ENCODE measurements around the gene HGF. TPM values are rescaled to one million over a fixed set of nuclear protein-coding genes. Genes with fewer than 3 reads are reported as not detected.

HGF gene
- total and polyA plus RNA-seq, 10 of the 15 experiments (the other 5 are each of a cell fraction or from before 2014, with no cell fraction given), result 0.10 to 1.7 (median 0.99) TPM

DNA sequence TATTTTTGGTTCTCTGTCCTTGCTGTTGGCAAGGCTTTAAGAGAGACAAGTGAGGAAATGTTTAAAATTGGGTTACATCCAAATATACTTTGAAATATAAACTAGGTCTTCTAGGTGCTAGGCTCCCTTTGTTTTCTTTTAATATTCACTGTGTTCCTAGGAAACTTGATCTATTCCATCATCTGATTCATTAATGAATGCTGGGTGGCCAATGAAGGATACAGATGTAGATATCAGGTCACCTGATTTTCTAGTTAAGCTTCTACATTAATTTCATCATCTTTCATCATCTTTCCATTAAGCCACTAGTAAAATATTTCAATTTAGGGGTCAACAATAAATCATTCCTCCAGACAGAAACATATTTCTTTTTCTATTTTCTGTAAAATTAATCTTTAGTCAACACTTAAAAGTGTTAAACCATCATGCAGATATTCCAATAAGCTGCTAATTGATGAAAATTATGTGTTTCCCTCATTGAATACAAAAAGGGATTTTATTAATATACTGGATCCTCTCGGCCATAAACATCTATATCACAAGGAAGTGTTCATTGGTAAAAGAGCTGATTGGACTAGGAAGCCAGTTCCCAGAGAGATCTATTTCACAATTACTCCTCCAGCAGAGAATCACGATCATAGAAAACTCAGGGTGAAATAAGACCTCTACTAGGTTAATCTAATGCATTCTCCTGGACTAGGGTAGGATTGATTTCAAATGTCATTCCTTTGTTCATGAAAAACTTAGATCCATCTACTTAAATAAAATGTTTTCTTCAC lies 14.7 kb downstream of the HGF start:
- in situ Hi-C loops (cut with MboI), result no loop called here
- BruUV-seq (replicated peaks), result no TSS peak
- no peaks in the 10 kb centered on the region for H3K9me3 ChIP-seq (replicated peaks; ENCODE audit: control insufficient read depth, insufficient read depth, low read length)
- H4K20me1 ChIP-seq (ENCODE audit: control insufficient read depth, insufficient read depth), result no peaks in the 10 kb centered on the region
- H3K36me3 ChIP-seq (ENCODE audit: control insufficient read depth in 2 of 2, insufficient read depth in 2 of 2, low read length in 1 of 2), result no peaks in the 10 kb centered on the region
- RAD21 ChIA-PET (ENCODE audit: unreplicated experiment), result no interaction called here
- no peak overlapping the region for H3K27ac ChIP-seq (ENCODE audit: control insufficient read depth, insufficient read depth)
- no peak for FAIRE-seq
- H3K79me2 ChIP-seq (ENCODE audit: control insufficient read depth, insufficient read depth, low read length), result no peaks in the 10 kb centered on the region
- H3K4me1 ChIP-seq (ENCODE audit: control insufficient read depth, insufficient read depth, low read length), result no peaks in the 10 kb centered on the region
- 0% methylated on average over 2 of the region's 2 CpGs for WGBS (ENCODE audit: insufficient coverage, insufficient replicate concordance, low lambda C conversion rate, missing lambda C conversion rate)
- no peak overlapping the region for H3K9ac ChIP-seq (ENCODE audit: control insufficient read depth, insufficient read depth, low read length)
- POLR2A ChIA-PET, result no interaction called here
- no peak for DNase-seq (ENCODE audit: low read depth, low spot score)
- H3K4me3 ChIP-seq, result no peak overlapping the region
- ATAC-seq, result no peak
- H3K4me2 ChIP-seq (ENCODE audit: control insufficient read depth, insufficient read depth), result no peak overlapping the region
- no peaks in the 10 kb centered on the region for H3K27me3 ChIP-seq (replicated peaks in 1 of 2; ENCODE audit: control insufficient read depth in 2 of 2, insufficient read depth in 2 of 2, low read length in 1 of 2)
- TF ChIP-seq RBBP5 (conservative IDR thresholded peaks at IDR 0.05) (no peak), POLR2AphosphoS2 (IDR thresholded peaks at IDR 0.05; ENCODE audit: low read depth, low read length) (no peak), TBL1XR1 (IDR thresholded peaks at IDR 0.05; ENCODE audit: low read depth, low read length) (no peak)
- H2AFZ ChIP-seq (ENCODE audit: control insufficient read depth, low read depth, low read length), result no peak overlapping the region
- SMC1A ChIA-PET (ENCODE audit: uncharacterized antibody, unreplicated experiment), result interaction anchor here (1.3 kb wide), 1 partner anchor 8 kb away, joined by 3 read pairs; no protein-coding TSS in a partner anchor
- intact Hi-C loops (cut with micrococcal nuclease; ENCODE audit: unreplicated experiment), result no loop called here
- CTCF ChIA-PET, result no interaction called here

DNA sequence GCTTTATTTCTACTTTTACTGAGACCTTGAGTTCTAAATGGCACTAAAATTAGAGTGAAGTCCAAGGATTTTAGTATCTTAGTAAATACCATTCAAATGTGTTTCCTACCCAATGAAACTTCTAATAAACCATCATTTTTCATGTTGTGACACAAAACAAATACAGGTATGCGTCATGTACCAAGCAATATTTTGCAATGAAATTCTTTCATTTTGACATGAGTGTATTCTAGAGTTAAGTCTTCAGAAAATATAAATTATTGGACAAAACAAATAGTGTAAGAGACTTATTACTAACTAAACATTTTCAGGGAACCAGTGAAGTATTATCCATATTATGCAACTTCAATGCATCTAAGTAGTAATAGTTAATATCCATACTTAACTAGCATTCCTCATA lies 16.5 kb downstream of the HGF start:
- H3K27ac ChIP-seq (ENCODE audit: control insufficient read depth, insufficient read depth), result no peak overlapping the region
- FAIRE-seq, result no peak
- no peaks in the 10 kb centered on the region for H3K27me3 ChIP-seq (replicated peaks in 1 of 2; ENCODE audit: control insufficient read depth in 2 of 2, insufficient read depth in 2 of 2, low read length in 1 of 2)
- WGBS (ENCODE audit: insufficient coverage, insufficient replicate concordance, low lambda C conversion rate, missing lambda C conversion rate), result 36% methylated on average over 1 of the region's 1 CpG
- ATAC-seq, result no peak
- no peak overlapping the region for H3K4me3 ChIP-seq
- H3K9ac ChIP-seq (ENCODE audit: control insufficient read depth, insufficient read depth, low read length), result no peak overlapping the region
- intact Hi-C loops (cut with micrococcal nuclease; ENCODE audit: unreplicated experiment), result no loop called here
- ChIA-PET RAD21 (ENCODE audit: unreplicated experiment) (no interaction called here), CTCF (interaction anchor here (1.2 to 1.4 kb wide), 2 partner anchors 24 to 26 kb away, joined by 3 to 4 read pairs; no protein-coding TSS in a partner anchor), SMC1A (ENCODE audit: uncharacterized antibody, unreplicated experiment) (no interaction called here), POLR2A (no interaction called here)
- H3K79me2 ChIP-seq (ENCODE audit: control insufficient read depth, insufficient read depth, low read length), result no peaks in the 10 kb centered on the region
- no peaks in the 10 kb centered on the region for H3K36me3 ChIP-seq (ENCODE audit: control insufficient read depth in 2 of 2, insufficient read depth in 2 of 2, low read length in 1 of 2)
- in situ Hi-C loops (cut with MboI), result no loop called here
- no peak for DNase-seq (ENCODE audit: low read depth, low spot score)
- no peaks in the 10 kb centered on the region for H3K4me1 ChIP-seq (ENCODE audit: control insufficient read depth, insufficient read depth, low read length)
- TF ChIP-seq ZNF622 (IDR thresholded peaks at IDR 0.05) (no peak), CREM (IDR thresholded peaks at IDR 0.05; ENCODE audit: low read depth) (no peak), HCFC1 (IDR thresholded peaks at IDR 0.05; ENCODE audit: low read length) (no peak), ZNF24 (IDR thresholded peaks at IDR 0.05) (no peak), SREBF2 (IDR thresholded peaks at IDR 0.05; ENCODE audit: low read length) (no peak), ZSCAN29 (IDR thresholded peaks at IDR 0.05) (no peak), WRNIP1 (IDR thresholded peaks at IDR 0.05; ENCODE audit: borderline replicate concordance, low read depth, low read length) (no peak), PAX8 (IDR thresholded peaks at IDR 0.05) (no peak), ZNF217 (IDR thresholded peaks at IDR 0.05) (no peak), POLR2AphosphoS2 (IDR thresholded peaks at IDR 0.05; ENCODE audit: low read depth, low read length) (no peak)
- TF ChIP-seq, protein P1, sequence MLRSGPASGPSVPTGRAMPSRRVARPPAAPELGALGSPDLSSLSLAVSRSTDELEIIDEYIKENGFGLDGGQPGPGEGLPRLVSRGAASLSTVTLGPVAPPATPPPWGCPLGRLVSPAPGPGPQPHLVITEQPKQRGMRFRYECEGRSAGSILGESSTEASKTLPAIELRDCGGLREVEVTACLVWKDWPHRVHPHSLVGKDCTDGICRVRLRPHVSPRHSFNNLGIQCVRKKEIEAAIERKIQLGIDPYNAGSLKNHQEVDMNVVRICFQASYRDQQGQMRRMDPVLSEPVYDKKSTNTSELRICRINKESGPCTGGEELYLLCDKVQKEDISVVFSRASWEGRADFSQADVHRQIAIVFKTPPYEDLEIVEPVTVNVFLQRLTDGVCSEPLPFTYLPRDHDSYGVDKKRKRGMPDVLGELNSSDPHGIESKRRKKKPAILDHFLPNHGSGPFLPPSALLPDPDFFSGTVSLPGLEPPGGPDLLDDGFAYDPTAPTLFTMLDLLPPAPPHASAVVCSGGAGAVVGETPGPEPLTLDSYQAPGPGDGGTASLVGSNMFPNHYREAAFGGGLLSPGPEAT (IDR thresholded peaks at IDR 0.05; ENCODE audit: low read depth), result no peak
- H3K4me2 ChIP-seq (ENCODE audit: control insufficient read depth, insufficient read depth), result no peak overlapping the region
- no TSS peak for BruUV-seq (replicated peaks)
- no peaks in the 10 kb centered on the region for H4K20me1 ChIP-seq (ENCODE audit: control insufficient read depth, insufficient read depth)
- H2AFZ ChIP-seq (ENCODE audit: control insufficient read depth, low read depth, low read length), result no peak overlapping the region
- H3K9me3 ChIP-seq (replicated peaks; ENCODE audit: control insufficient read depth, insufficient read depth, low read length), result no peaks in the 10 kb centered on the region

Data from GM12878 (cell line).